Regular cardiac myocyte (primary cell): ENCODE results near the gene C17orf113. TPM values are rescaled to one million over a fixed set of nuclear protein-coding genes. Genes with fewer than 3 reads are reported as not detected.

Experiments used
- total RNA-seq: library from RNA; depleted of rRNA; stranded (reverse); fragments of >200 nt; gene quantifications from 2 replicates; pipeline ENCODE4 v1.2.3, GENCODE V29; 2014

C17orf113 gene
- total RNA-seq = under 0.01 and 0.28 TPM in 2 replicates

GRCh38 chr17:42050393-42051012 is at the start of gene C17orf113:
Gene C17orf113 (minus strand): TSS chr17:42050601. CDS start chr17:42043376, 7,225 bp downstream.

GRCh38 chr17:42097691-42098631 is 47.6 kb upstream of the C17orf113 start, which contains the start of gene ZNF385C:
Gene ZNF385C (minus strand): TSS chr17:42098473. CDS start chr17:42063056, 35,417 bp downstream.

GRCh38 chr17:42019509-42020404 is 30.6 kb downstream of the C17orf113 start, which contains the start of gene NKIRAS2:
Gene NKIRAS2 (plus strand): TSS chr17:42020090. CDS start chr17:42021578, 1,488 bp downstream.

GRCh38 chr17:42016941-42017865 is 33.2 kb downstream of the C17orf113 start, which contains the start of gene DNAJC7:
Gene DNAJC7 (minus strand): TSS chr17:42017439. CDS start chr17:42017416, 23 bp downstream.

Other genes starting within 250 kb of the C17orf113 start
- gene P3H4, start 238.7 kb downstream of the C17orf113 start, total RNA-seq = 103 and 118 TPM in 2 replicates
- 229 and 408 TPM in 2 replicates for gene FKBP10, start 237.6 kb downstream of the C17orf113 start, total RNA-seq
- 57.5 and 69.2 TPM in 2 replicates for gene NT5C3B, start 214.4 kb downstream of the C17orf113 start, total RNA-seq
- under 0.01 and 0.28 TPM in 2 replicates for gene KLHL10, start 212.8 kb downstream of the C17orf113 start, total RNA-seq
- gene KLHL11, start 185.2 kb downstream of the C17orf113 start, total RNA-seq = 31.3 and 47.0 TPM in 2 replicates
- 184 and 301 TPM in 2 replicates for gene ACLY, start 131.7 kb downstream of the C17orf113 start, total RNA-seq
- gene ODAD4, start 120.0 kb downstream of the C17orf113 start, total RNA-seq = 0.56 and 0.58 TPM in 2 replicates
- 25.4 and 68.6 TPM in 2 replicates for gene CNP, start 83.8 kb downstream of the C17orf113 start, total RNA-seq
- gene DNAJC7, start 33.2 kb downstream of the C17orf113 start, total RNA-seq = 53.3 and 89.9 TPM in 2 replicates
- 27.1 and 42.4 TPM in 2 replicates for gene NKIRAS2, start 30.5 kb downstream of the C17orf113 start, total RNA-seq
- under 0.01 TPM in 1 of 2 replicates, not detected in the other for gene ZNF385C, start 47.9 kb upstream of the C17orf113 start, total RNA-seq
- gene DHX58, start 62.1 kb upstream of the C17orf113 start, total RNA-seq = 6.5 and 13.2 TPM in 2 replicates
- gene KAT2A, start 70.8 kb upstream of the C17orf113 start, total RNA-seq = 6.9 and 7.6 TPM in 2 replicates
- not detected in 2 replicates for gene HSPB9, start 72.2 kb upstream of the C17orf113 start, total RNA-seq
- 54.7 and 99.3 TPM in 2 replicates for gene RAB5C, start 104.4 kb upstream of the C17orf113 start, total RNA-seq
- under 0.01 TPM in 1 of 2 replicates, not detected in the other for gene KCNH4, start 130.5 kb upstream of the C17orf113 start, total RNA-seq
- gene HCRT, start 134.9 kb upstream of the C17orf113 start, total RNA-seq = not detected in 2 replicates
- 12.5 and 20.9 TPM in 2 replicates for gene GHDC, start 143.9 kb upstream of the C17orf113 start, total RNA-seq
- 28.8 and 29.3 TPM in 2 replicates for gene STAT5B, start 225.8 kb upstream of the C17orf113 start, total RNA-seq
- gene STAT5A, start 237.9 kb upstream of the C17orf113 start, total RNA-seq = 4.8 and 16.6 TPM in 2 replicates